Measurements from ENCODE around the gene PRLR.

DNA sequence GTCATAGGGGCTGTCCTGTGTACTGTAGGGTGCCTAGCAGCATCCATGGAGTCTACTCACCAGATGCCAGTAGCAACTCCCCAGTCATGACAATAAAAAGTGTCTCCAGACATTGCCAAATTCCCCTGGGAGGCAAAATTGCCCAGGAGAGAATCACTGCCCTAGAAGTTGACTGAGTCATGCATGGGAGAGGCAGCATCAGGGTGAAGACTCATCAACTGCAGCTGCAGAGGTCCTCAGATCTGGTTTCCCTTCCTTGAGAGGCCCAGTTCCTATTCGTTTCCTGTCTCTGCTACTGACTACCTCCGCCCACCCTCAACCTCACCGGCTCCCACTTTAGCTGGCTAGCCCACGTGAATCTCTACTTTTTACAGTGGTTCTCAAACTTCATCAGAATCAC is 93.9 kb downstream of the PRLR start:
- TF ChIP-seq, protein P1, sequence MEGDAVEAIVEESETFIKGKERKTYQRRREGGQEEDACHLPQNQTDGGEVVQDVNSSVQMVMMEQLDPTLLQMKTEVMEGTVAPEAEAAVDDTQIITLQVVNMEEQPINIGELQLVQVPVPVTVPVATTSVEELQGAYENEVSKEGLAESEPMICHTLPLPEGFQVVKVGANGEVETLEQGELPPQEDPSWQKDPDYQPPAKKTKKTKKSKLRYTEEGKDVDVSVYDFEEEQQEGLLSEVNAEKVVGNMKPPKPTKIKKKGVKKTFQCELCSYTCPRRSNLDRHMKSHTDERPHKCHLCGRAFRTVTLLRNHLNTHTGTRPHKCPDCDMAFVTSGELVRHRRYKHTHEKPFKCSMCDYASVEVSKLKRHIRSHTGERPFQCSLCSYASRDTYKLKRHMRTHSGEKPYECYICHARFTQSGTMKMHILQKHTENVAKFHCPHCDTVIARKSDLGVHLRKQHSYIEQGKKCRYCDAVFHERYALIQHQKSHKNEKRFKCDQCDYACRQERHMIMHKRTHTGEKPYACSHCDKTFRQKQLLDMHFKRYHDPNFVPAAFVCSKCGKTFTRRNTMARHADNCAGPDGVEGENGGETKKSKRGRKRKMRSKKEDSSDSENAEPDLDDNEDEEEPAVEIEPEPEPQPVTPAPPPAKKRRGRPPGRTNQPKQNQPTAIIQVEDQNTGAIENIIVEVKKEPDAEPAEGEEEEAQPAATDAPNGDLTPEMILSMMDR (IDR thresholded peaks at IDR 0.05) = no peak
- no peak for TF ChIP-seq POLR2A (IDR thresholded peaks at IDR 0.05)

Measured in Peyer's patch (tissue), 4 donors.